ENCODE measurements around the gene DLST.

DNA sequence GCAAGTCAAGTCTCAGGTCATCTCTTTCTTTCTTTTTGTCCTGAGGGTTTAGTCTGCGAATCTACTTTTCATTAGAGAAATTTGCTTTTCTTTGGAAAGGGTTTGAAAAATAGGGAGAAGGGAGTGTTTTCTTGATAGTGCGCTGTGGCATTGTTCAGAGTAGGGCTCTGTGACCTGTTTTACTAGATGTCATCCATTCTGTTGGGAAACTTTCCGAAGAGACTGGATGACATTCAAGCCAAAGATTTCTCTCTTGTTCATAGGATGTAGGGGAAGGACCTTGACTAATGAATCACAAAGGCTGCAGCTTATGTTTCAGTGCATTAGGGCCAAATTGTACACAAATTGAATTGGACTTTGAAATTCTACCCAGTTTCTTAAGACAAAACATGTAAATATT is 14.7 kb downstream of the DLST start:
- TF ChIP-seq, protein P1, sequence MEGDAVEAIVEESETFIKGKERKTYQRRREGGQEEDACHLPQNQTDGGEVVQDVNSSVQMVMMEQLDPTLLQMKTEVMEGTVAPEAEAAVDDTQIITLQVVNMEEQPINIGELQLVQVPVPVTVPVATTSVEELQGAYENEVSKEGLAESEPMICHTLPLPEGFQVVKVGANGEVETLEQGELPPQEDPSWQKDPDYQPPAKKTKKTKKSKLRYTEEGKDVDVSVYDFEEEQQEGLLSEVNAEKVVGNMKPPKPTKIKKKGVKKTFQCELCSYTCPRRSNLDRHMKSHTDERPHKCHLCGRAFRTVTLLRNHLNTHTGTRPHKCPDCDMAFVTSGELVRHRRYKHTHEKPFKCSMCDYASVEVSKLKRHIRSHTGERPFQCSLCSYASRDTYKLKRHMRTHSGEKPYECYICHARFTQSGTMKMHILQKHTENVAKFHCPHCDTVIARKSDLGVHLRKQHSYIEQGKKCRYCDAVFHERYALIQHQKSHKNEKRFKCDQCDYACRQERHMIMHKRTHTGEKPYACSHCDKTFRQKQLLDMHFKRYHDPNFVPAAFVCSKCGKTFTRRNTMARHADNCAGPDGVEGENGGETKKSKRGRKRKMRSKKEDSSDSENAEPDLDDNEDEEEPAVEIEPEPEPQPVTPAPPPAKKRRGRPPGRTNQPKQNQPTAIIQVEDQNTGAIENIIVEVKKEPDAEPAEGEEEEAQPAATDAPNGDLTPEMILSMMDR (conservative IDR thresholded peaks at IDR 0.05; ENCODE audit: low read depth, low read length), result no peak
- TF ChIP-seq RCOR1 (IDR thresholded peaks at IDR 0.05; ENCODE audit: insufficient replicate concordance, low read length) (no peak), MAFK (IDR thresholded peaks at IDR 0.05; ENCODE audit: low read depth, low read length) (no peak), POLR2A (IDR thresholded peaks at IDR 0.05; ENCODE audit: low read depth, low read length) (no peak), BHLHE40 (IDR thresholded peaks at IDR 0.05; ENCODE audit: low read depth, low read length) (no peak), MAZ (IDR thresholded peaks at IDR 0.05; ENCODE audit: borderline replicate concordance, low read depth, low read length) (no peak), RAD21 (IDR thresholded peaks at IDR 0.05; ENCODE audit: low read length) (no peak), NFE2L2 (IDR thresholded peaks at IDR 0.05; ENCODE audit: low read depth, low read length) (no peak), CEBPB (IDR thresholded peaks at IDR 0.05; ENCODE audit: low read depth, low read length) (no peak), FOS (IDR thresholded peaks at IDR 0.05; ENCODE audit: low read depth, low read length) (no peak), MXI1 (IDR thresholded peaks at IDR 0.05; ENCODE audit: borderline replicate concordance, low read depth, low read length) (no peak), RFX5 (IDR thresholded peaks at IDR 0.05; ENCODE audit: low read depth, low read length) (no peak)
- TF ChIP-seq, protein P2, sequence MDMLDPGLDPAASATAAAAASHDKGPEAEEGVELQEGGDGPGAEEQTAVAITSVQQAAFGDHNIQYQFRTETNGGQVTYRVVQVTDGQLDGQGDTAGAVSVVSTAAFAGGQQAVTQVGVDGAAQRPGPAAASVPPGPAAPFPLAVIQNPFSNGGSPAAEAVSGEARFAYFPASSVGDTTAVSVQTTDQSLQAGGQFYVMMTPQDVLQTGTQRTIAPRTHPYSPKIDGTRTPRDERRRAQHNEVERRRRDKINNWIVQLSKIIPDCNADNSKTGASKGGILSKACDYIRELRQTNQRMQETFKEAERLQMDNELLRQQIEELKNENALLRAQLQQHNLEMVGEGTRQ (IDR thresholded peaks at IDR 0.05; ENCODE audit: low read depth, low read length), result no peak

All from IMR-90 (cell line).